H9 (cell line): Measurements from ENCODE around the gene KRT81. TPM values are rescaled to one million over a fixed set of nuclear protein-coding genes. Genes with fewer than 3 reads are reported as not detected.

Experiments used
- DNase-seq: peaks from one replicate; pipeline ENCODE4 v3.0.0-alpha.2; 2017
- H2AFZ ChIP-seq: one replicate; pipeline ENCODE4 v1.6.1; 2013; ENCODE audit warnings: mild to moderate bottlenecking, low read length, control low read depth, moderate library complexity
- H2AK5ac ChIP-seq: 2 replicates; pipeline ENCODE4 v1.6.1; 2013; ENCODE audit warnings: low read length, control low read depth, mixed read lengths; ENCODE audit not compliant: insufficient read length
- H2BK120ac ChIP-seq: one replicate; pipeline ENCODE4 v1.6.1; 2013; ENCODE audit warnings: low read depth, mild to moderate bottlenecking, low read length, control low read depth, inconsistent platforms; ENCODE audit not compliant: poor library complexity, severe bottlenecking
- H2BK12ac ChIP-seq: 2 replicates; pipeline ENCODE4 v1.6.1; 2013; ENCODE audit warnings: low read length, control low read depth, mixed read lengths, low read depth; ENCODE audit not compliant: insufficient read length
- H2BK15ac ChIP-seq: 2 replicates; pipeline ENCODE4 v1.6.1; 2013; ENCODE audit warnings: low read depth, low read length, control low read depth
- H2BK20ac ChIP-seq: one replicate; pipeline ENCODE4 v1.6.1; 2013; ENCODE audit warnings: low read depth, mild to moderate bottlenecking, low read length, control low read depth, inconsistent platforms; ENCODE audit not compliant: poor library complexity, severe bottlenecking
- H2BK5ac ChIP-seq: 2 replicates; pipeline ENCODE4 v1.6.1; 2013; ENCODE audit warnings: low read length, control low read depth, mixed read lengths; ENCODE audit not compliant: insufficient read length
- H3K14ac ChIP-seq: 2 replicates; pipeline ENCODE4 v1.6.1; 2013; ENCODE audit warnings: low read length, control low read depth; ENCODE audit not compliant: insufficient read depth
- H3K18ac ChIP-seq: 2 replicates; pipeline ENCODE4 v1.6.1; 2013; ENCODE audit warnings: low read depth, mild to moderate bottlenecking, mixed read lengths, low read length, control low read depth; ENCODE audit not compliant: insufficient read length
- H3K23ac ChIP-seq: 2 replicates; pipeline ENCODE4 v1.6.1; 2013; ENCODE audit warnings: low read length, control low read depth, mixed read lengths, low read depth; ENCODE audit not compliant: insufficient read length
- H3K23me2 ChIP-seq: 2 replicates; pipeline ENCODE4 v1.6.1; 2013; ENCODE audit warnings: low read depth, mild to moderate bottlenecking, mixed read lengths, low read length, control low read depth; ENCODE audit not compliant: insufficient read length, poor library complexity, severe bottlenecking
- H3K27ac ChIP-seq: 2 replicates; pipeline ENCODE4 v1.5.1; 2013; ENCODE audit warnings: low read length, control low read depth, mixed read lengths, low read depth; ENCODE audit not compliant: insufficient read length
- H3K27me3 ChIP-seq: 2 replicates; pipeline ENCODE4 v1.6.1; 2013; ENCODE audit warnings: low read length, control low read depth, inconsistent platforms; ENCODE audit not compliant: insufficient read depth
- H3K4ac ChIP-seq: 2 replicates; pipeline ENCODE4 v1.6.1; 2013; ENCODE audit warnings: low read depth, mild to moderate bottlenecking, control low read depth, inconsistent platforms, low read length, moderate library complexity
- H3K4me1 ChIP-seq: 2 replicates; pipeline ENCODE4 v1.6.1; 2013; ENCODE audit warnings: low read length, control low read depth, inconsistent platforms; ENCODE audit not compliant: insufficient read depth
- H3K4me2 ChIP-seq: 2 replicates; pipeline ENCODE4 v1.6.1; 2013; ENCODE audit warnings: low read length, control low read depth, mixed read lengths; ENCODE audit not compliant: insufficient read length, insufficient read depth
- H3K56ac ChIP-seq: 2 replicates; pipeline ENCODE4 v1.6.1; 2013; ENCODE audit warnings: low read depth, mild to moderate bottlenecking, mixed read lengths, low read length, control low read depth; ENCODE audit not compliant: insufficient read length
- H3K79me1 ChIP-seq: 2 replicates; pipeline ENCODE4 v1.6.1; 2013; ENCODE audit warnings: low read depth, mild to moderate bottlenecking, moderate library complexity, low read length, control low read depth, inconsistent platforms; ENCODE audit not compliant: insufficient read depth, poor library complexity, severe bottlenecking
- H3K79me2 ChIP-seq: 2 replicates; pipeline ENCODE4 v1.6.1; 2013; ENCODE audit warnings: low read length, control low read depth, inconsistent platforms; ENCODE audit not compliant: insufficient read depth
- H3K9ac ChIP-seq: 2 replicates; pipeline ENCODE4 v1.6.1; 2013; ENCODE audit warnings: low read length, control low read depth, mixed read lengths; ENCODE audit not compliant: insufficient read length; ENCODE audit errors: extremely low read depth
- H3K9me3 ChIP-seq: one replicate; pipeline ENCODE4 v1.6.1; 2013; ENCODE audit warnings: low read depth, low read length, inconsistent platforms; ENCODE audit not compliant: control insufficient read depth
- H3T11ph ChIP-seq: one replicate; pipeline ENCODE4 v1.6.1; 2013; ENCODE audit warnings: mild to moderate bottlenecking, low read length, control low read depth, inconsistent platforms
- H4K20me1 ChIP-seq: one replicate; pipeline ENCODE4 v1.6.1; 2013; ENCODE audit not compliant: control insufficient read depth, insufficient read length, insufficient read depth
- H4K5ac ChIP-seq: 2 replicates; pipeline ENCODE4 v1.6.1; 2013; ENCODE audit warnings: low read depth, mild to moderate bottlenecking, mixed read lengths, low read length, control low read depth; ENCODE audit not compliant: insufficient read length
- H4K8ac ChIP-seq: replicated peaks from 2 replicates; pipeline ENCODE4 v1.6.1; 2013; ENCODE audit warnings: low read length, control low read depth, mixed read lengths, low read depth; ENCODE audit not compliant: insufficient read length
- H4K91ac ChIP-seq: 2 replicates; pipeline ENCODE4 v1.6.1; 2013; ENCODE audit warnings: low read depth, mild to moderate bottlenecking, moderate library complexity, mixed read lengths, low read length, control low read depth; ENCODE audit not compliant: insufficient read length
- H3K27ac Mint-ChIP-seq, 3 experiments: 2 replicates in 2 of 3; 3 replicates in 1 of 3; pipeline ENCODE4 v1.8.0; 2020 to 2021; ENCODE audit warnings: mixed read lengths in 3 of 3, mild to moderate bottlenecking in 1 of 3, moderate library complexity in 1 of 3
- H3K27me3 Mint-ChIP-seq: 2 replicates; pipeline ENCODE4 v1.8.0; 2021; ENCODE audit warnings: low read depth, mild to moderate bottlenecking, moderate library complexity, mixed read lengths
- H3K36me3 Mint-ChIP-seq, 3 experiments: 2 replicates in 2 of 3; 3 replicates in 1 of 3; pipeline ENCODE4 v1.8.0; 2020 to 2021; ENCODE audit warnings: low read depth in 3 of 3, mixed read lengths in 3 of 3; ENCODE audit not compliant: insufficient read depth in 1 of 3
- H3K4me1 Mint-ChIP-seq, 2 experiments: 2 replicates each; pipeline ENCODE4 v1.8.0; 2020; ENCODE audit warnings: mixed read lengths in 2 of 2
- H3K4me3 Mint-ChIP-seq, 2 experiments: 2 replicates in 1 of 2; 3 replicates in 1 of 2; pipeline ENCODE4 v1.8.0; 2020 to 2021; ENCODE audit warnings: mild to moderate bottlenecking in 2 of 2, mixed read lengths in 2 of 2, moderate library complexity in 1 of 2
- H3K9me3 Mint-ChIP-seq, 2 experiments: 2 replicates in 1 of 2; 3 replicates in 1 of 2; pipeline ENCODE4 v1.8.0; 2020; ENCODE audit warnings: mild to moderate bottlenecking in 2 of 2, mixed read lengths in 2 of 2, moderate library complexity in 1 of 2
- WGBS: extraction: QIAGEN DNeasy Blood & Tissue Kit; methylation state at CpG from one replicate; pipeline ENCODE4 v1.1.7; 2013; ENCODE audit warnings: missing lambda C conversion rate, low lambda C conversion rate, mixed read lengths; ENCODE audit not compliant: insufficient read length; ENCODE audit errors: extremely low coverage; 5-methylcytosine and 5-hydroxymethylcytosine counted together
- total RNA-seq: library from RNA; stranded (reverse); gene quantifications from 2 replicates; pipeline ENCODE4 v1.2.1, GENCODE V29; 2021
- TF ChIP-seq, protein P1 (sequence below): fragments of 200-600 bp; sonication (generic); conservative IDR thresholded peaks from 3 replicates; pipeline ENCODE4 v1.8.0; 2021; ENCODE audit warnings: antibody characterized with exemption, mild to moderate bottlenecking

Gene KRT81
- total RNA-seq, 1 experiment from 2014 or later, result not detected

DNA sequence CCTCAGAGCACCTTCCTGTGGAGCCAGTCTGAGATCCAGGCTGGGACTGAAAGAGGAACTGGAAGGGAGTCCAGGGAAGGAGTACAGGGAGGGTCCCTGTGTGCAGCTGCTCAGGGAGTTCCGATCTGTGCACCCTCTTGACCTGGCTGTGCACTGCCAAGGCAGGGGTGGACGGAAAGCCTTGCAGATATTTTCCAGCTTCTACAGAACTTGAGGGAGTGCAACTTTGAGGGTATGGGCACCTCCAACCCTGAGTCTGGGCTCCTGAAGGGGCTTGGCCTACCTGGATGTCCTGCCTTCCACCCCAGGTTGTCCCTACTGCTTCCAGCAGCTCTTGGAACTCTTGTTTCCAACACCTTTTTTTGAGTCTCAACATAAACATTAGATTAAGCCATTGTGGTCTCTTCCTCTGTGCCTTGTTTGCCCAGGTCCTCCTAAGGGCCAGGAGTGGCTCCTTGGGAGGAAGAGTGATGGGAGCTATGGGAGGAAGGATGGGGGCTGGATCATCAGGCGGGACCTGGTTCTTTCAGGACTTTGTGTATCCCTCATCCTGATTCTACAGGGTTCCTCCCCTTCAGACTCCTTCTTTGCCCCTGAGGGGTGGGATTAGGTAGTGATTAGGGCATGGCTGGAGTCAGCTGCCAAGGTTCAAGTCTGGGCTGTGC is 54.8 kb downstream of the KRT81 start:
- H3K4me1 ChIP-seq, result peaks cover 12% of the 10 kb centered on the region
- H2AFZ ChIP-seq, result no peak overlapping the region
- Mint-ChIP-seq H3K9me3 (no peaks in the 10 kb centered on the region; a peak in 1 of 5 replicates), H3K4me3 (no peak overlapping the region), H3K27ac (no peak overlapping the region; a peak in 2 of 7 replicates), H3K4me1 (peaks cover 57 to 65% of the 10 kb centered on the region in 2 experiments), H3K27me3 (peaks cover 58% of the 10 kb centered on the region), H3K36me3 (peaks cover 2 to 26% (median 3%) of the 10 kb centered on the region in 3 experiments; a peak in 5 of 7 replicates)
- no peak overlapping the region for H2BK12ac ChIP-seq
- H3K79me1 ChIP-seq, result no peaks in the 10 kb centered on the region
- no peaks in the 10 kb centered on the region for H3K9me3 ChIP-seq
- TF ChIP-seq, protein P1, sequence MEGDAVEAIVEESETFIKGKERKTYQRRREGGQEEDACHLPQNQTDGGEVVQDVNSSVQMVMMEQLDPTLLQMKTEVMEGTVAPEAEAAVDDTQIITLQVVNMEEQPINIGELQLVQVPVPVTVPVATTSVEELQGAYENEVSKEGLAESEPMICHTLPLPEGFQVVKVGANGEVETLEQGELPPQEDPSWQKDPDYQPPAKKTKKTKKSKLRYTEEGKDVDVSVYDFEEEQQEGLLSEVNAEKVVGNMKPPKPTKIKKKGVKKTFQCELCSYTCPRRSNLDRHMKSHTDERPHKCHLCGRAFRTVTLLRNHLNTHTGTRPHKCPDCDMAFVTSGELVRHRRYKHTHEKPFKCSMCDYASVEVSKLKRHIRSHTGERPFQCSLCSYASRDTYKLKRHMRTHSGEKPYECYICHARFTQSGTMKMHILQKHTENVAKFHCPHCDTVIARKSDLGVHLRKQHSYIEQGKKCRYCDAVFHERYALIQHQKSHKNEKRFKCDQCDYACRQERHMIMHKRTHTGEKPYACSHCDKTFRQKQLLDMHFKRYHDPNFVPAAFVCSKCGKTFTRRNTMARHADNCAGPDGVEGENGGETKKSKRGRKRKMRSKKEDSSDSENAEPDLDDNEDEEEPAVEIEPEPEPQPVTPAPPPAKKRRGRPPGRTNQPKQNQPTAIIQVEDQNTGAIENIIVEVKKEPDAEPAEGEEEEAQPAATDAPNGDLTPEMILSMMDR, result no peak
- H2BK20ac ChIP-seq, result no peak overlapping the region
- H2BK15ac ChIP-seq, result no peak overlapping the region
- H3K4ac ChIP-seq, result no peak overlapping the region
- H4K5ac ChIP-seq, result no peak overlapping the region
- no CpG with 5 or more reads among the region's 3 CpGs for WGBS
- H3T11ph ChIP-seq, result no peak overlapping the region
- H3K27ac ChIP-seq, result no peak overlapping the region
- H3K27me3 ChIP-seq, result peaks cover 8% of the 10 kb centered on the region; the same call in 1 of the 2 replicates
- H3K79me2 ChIP-seq, result no peaks in the 10 kb centered on the region
- no peaks in the 10 kb centered on the region for H4K20me1 ChIP-seq
- no peak for DNase-seq
- no peak overlapping the region for H3K9ac ChIP-seq
- H2AK5ac ChIP-seq, result no peak overlapping the region
- H3K56ac ChIP-seq, result no peak overlapping the region
- no peak overlapping the region for H2BK5ac ChIP-seq
- H4K91ac ChIP-seq, result no peak overlapping the region
- no peak overlapping the region for H3K14ac ChIP-seq
- H2BK120ac ChIP-seq, result no peak overlapping the region
- no peak overlapping the region for H3K18ac ChIP-seq
- peaks cover 12% of the 10 kb centered on the region for H3K23me2 ChIP-seq
- H3K4me2 ChIP-seq, result no peak overlapping the region
- H3K23ac ChIP-seq, result no peak overlapping the region
- H4K8ac ChIP-seq, result no peak overlapping the region

Other genes with a start within 250 kb of the KRT81 start
- gene NR4A1, start 240.1 kb downstream of the KRT81 start, total RNA-seq, result 25.8 and 27.3 TPM in 2 replicates
- gene ATG101, start 221.6 kb downstream of the KRT81 start, total RNA-seq, result 58.3 and 61.1 TPM in 2 replicates
- gene SMIM41, start 211.8 kb downstream of the KRT81 start, total RNA-seq, result not detected in 2 replicates
- gene KRT80, start 99.5 kb downstream of the KRT81 start, total RNA-seq, result 0.07 TPM in 1 of 2 replicates, not detected in the other
- gene KRT7, start 58.3 kb downstream of the KRT81 start, total RNA-seq, result 8.9 and 10.0 TPM in 2 replicates
- not detected in 2 replicates for gene KRT86, start 16.9 kb downstream of the KRT81 start, total RNA-seq
- gene KRT83, start 29.9 kb upstream of the KRT81 start, total RNA-seq, result not detected in 2 replicates
- not detected in 2 replicates for gene KRT85, start 75.9 kb upstream of the KRT81 start, total RNA-seq
- not detected in 2 replicates for gene KRT84, start 94.1 kb upstream of the KRT81 start, total RNA-seq
- gene KRT82, start 114.8 kb upstream of the KRT81 start, total RNA-seq, result not detected in 2 replicates
- not detected in 2 replicates for gene KRT75, start 142.8 kb upstream of the KRT81 start, total RNA-seq
- not detected in 2 replicates for gene KRT6B, start 160.6 kb upstream of the KRT81 start, total RNA-seq
- gene KRT6C, start 182.3 kb upstream of the KRT81 start, total RNA-seq, result not detected in 2 replicates
- not detected in 2 replicates for gene KRT6A, start 201.7 kb upstream of the KRT81 start, total RNA-seq
- not detected in 2 replicates for gene KRT5, start 228.9 kb upstream of the KRT81 start, total RNA-seq